WTC11 (cell line): ENCODE results near the gene SLC13A5. TPM values are rescaled to one million over a fixed set of nuclear protein-coding genes. Genes with fewer than 3 reads are reported as not detected.
A peak's percentile ranks its signal among the peaks of the same experiment; 100 is the strongest.

Experiments used
- ARID4B ChIP-seq: sonication (generic); formaldehyde crosslinking; IDR thresholded peaks from 2 replicates; pipeline ENCODE4 v1.8.0; 2023; ENCODE audit warnings: missing genetic modification reagents, mild to moderate bottlenecking, borderline replicate concordance
- CBFB ChIP-seq: sonication (generic); formaldehyde crosslinking; IDR thresholded peaks from 2 replicates; pipeline ENCODE4 v1.8.1; 2022; ENCODE audit warnings: mild to moderate bottlenecking, low read depth, missing genetic modification reagents
- CREB1 ChIP-seq: sonication (generic); formaldehyde crosslinking; IDR thresholded peaks from 2 replicates; pipeline ENCODE4 v1.8.0; 2023; ENCODE audit warnings: mild to moderate bottlenecking, missing genetic modification reagents
- ELF4 ChIP-seq: sonication (generic); formaldehyde crosslinking; IDR thresholded peaks from 2 replicates; pipeline ENCODE4 v1.8.1; 2022; ENCODE audit warnings: low read depth, mild to moderate bottlenecking, moderate library complexity, missing genetic modification reagents
- FOXK1 ChIP-seq: sonication (generic); formaldehyde crosslinking; IDR thresholded peaks from 2 replicates; pipeline ENCODE4 v1.8.0; 2022; ENCODE audit warnings: mild to moderate bottlenecking, moderate library complexity, missing genetic modification reagents
- IRF2 ChIP-seq: sonication (generic); formaldehyde crosslinking; IDR thresholded peaks from 2 replicates; pipeline ENCODE4 v1.8.0; 2022; ENCODE audit warnings: low read depth, missing genetic modification reagents, borderline replicate concordance
- JUN ChIP-seq: sonication (generic); formaldehyde crosslinking; IDR thresholded peaks from 2 replicates; pipeline ENCODE4 v1.8.0; 2023; ENCODE audit warnings: mild to moderate bottlenecking, missing genetic modification reagents
- NR3C1 ChIP-seq: sonication (generic); formaldehyde crosslinking; conservative IDR thresholded peaks from 2 replicates; pipeline ENCODE4 v1.8.1; 2023; ENCODE audit warnings: low read depth, mild to moderate bottlenecking, missing genetic modification reagents
- USF1 ChIP-seq: sonication (generic); formaldehyde crosslinking; IDR thresholded peaks from 2 replicates; pipeline ENCODE4 v1.8.0; 2022; ENCODE audit warnings: mild to moderate bottlenecking, missing genetic modification reagents
- ZNF263 ChIP-seq: sonication (generic); formaldehyde crosslinking; IDR thresholded peaks from 2 replicates; pipeline ENCODE4 v1.8.1; 2022; ENCODE audit warnings: low read depth, mild to moderate bottlenecking, moderate library complexity, missing genetic modification reagents
- ZNF317 ChIP-seq: sonication (generic); formaldehyde crosslinking; IDR thresholded peaks from 2 replicates; pipeline ENCODE4 v1.8.1; 2023; ENCODE audit warnings: low read depth, mild to moderate bottlenecking, moderate library complexity, missing genetic modification reagents, borderline replicate concordance
- ZNF416 ChIP-seq: fragments of 250-450 bp; sonication (Bioruptor Pico); IDR thresholded peaks from 2 replicates; pipeline ENCODE4 v1.9.0; 2021; ENCODE audit warnings: mild to moderate bottlenecking, inconsistent platforms
- total RNA-seq: library from RNA; stranded (reverse); gene quantifications from 3 replicates; pipeline ENCODE4 v1.2.3, GENCODE V29; 2021
- TF ChIP-seq, protein P1 (sequence below): sonication (generic); formaldehyde crosslinking; IDR thresholded peaks from 2 replicates; pipeline ENCODE4 v1.8.1; 2022; ENCODE audit warnings: mild to moderate bottlenecking, missing genetic modification reagents, moderate library complexity, borderline replicate concordance
- TF ChIP-seq, protein P2 (sequence below): sonication (generic); formaldehyde crosslinking; IDR thresholded peaks from 2 replicates; pipeline ENCODE4 v1.8.1; 2023; ENCODE audit warnings: mild to moderate bottlenecking, missing genetic modification reagents
- TF ChIP-seq, protein P3 (sequence below): sonication (generic); formaldehyde crosslinking; IDR thresholded peaks from 2 replicates; pipeline ENCODE4 v1.8.1; 2022; ENCODE audit warnings: low read depth, mild to moderate bottlenecking, moderate library complexity, missing genetic modification reagents, borderline replicate concordance
- TF ChIP-seq, protein P4 (sequence below): sonication (generic); formaldehyde crosslinking; IDR thresholded peaks from 2 replicates; pipeline ENCODE4 v1.8.0; 2023; ENCODE audit warnings: missing genetic modification reagents
- TF ChIP-seq, protein P5 (sequence below): sonication (generic); formaldehyde crosslinking; conservative IDR thresholded peaks from 2 replicates; pipeline ENCODE4 v1.8.1; 2023; ENCODE audit warnings: mild to moderate bottlenecking, low read depth, missing genetic modification reagents, moderate library complexity
- TF ChIP-seq, protein P6 (sequence below): sonication (generic); formaldehyde crosslinking; IDR thresholded peaks from 2 replicates; pipeline ENCODE4 v1.8.1; 2023; ENCODE audit warnings: mild to moderate bottlenecking, moderate library complexity, missing genetic modification reagents

Gene SLC13A5
- total RNA-seq, 1 experiment from 2014 or later: 1.8 TPM

GRCh38 chr17:6654841-6655731 is 58.1 kb downstream of the SLC13A5 start (continued):
- TF ChIP-seq CBFB (CRISPR knock-in tag): no peak
- TF ChIP-seq CREB1 (CRISPR knock-in tag): no peak
- TF ChIP-seq, protein P1, sequence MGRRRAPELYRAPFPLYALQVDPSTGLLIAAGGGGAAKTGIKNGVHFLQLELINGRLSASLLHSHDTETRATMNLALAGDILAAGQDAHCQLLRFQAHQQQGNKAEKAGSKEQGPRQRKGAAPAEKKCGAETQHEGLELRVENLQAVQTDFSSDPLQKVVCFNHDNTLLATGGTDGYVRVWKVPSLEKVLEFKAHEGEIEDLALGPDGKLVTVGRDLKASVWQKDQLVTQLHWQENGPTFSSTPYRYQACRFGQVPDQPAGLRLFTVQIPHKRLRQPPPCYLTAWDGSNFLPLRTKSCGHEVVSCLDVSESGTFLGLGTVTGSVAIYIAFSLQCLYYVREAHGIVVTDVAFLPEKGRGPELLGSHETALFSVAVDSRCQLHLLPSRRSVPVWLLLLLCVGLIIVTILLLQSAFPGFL (CRISPR knock-in tag): no peak
- TF ChIP-seq, protein P2, sequence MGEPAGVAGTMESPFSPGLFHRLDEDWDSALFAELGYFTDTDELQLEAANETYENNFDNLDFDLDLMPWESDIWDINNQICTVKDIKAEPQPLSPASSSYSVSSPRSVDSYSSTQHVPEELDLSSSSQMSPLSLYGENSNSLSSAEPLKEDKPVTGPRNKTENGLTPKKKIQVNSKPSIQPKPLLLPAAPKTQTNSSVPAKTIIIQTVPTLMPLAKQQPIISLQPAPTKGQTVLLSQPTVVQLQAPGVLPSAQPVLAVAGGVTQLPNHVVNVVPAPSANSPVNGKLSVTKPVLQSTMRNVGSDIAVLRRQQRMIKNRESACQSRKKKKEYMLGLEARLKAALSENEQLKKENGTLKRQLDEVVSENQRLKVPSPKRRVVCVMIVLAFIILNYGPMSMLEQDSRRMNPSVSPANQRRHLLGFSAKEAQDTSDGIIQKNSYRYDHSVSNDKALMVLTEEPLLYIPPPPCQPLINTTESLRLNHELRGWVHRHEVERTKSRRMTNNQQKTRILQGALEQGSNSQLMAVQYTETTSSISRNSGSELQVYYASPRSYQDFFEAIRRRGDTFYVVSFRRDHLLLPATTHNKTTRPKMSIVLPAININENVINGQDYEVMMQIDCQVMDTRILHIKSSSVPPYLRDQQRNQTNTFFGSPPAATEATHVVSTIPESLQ: no peak
- TF ChIP-seq ZNF416 (CRISPR knock-in tag): no peak
- TF ChIP-seq, protein P3, sequence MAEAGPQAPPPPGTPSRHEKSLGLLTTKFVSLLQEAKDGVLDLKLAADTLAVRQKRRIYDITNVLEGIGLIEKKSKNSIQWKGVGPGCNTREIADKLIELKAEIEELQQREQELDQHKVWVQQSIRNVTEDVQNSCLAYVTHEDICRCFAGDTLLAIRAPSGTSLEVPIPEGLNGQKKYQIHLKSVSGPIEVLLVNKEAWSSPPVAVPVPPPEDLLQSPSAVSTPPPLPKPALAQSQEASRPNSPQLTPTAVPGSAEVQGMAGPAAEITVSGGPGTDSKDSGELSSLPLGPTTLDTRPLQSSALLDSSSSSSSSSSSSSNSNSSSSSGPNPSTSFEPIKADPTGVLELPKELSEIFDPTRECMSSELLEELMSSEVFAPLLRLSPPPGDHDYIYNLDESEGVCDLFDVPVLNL (CRISPR knock-in tag): no peak
- TF ChIP-seq ELF4: no peak
- TF ChIP-seq, protein P4, sequence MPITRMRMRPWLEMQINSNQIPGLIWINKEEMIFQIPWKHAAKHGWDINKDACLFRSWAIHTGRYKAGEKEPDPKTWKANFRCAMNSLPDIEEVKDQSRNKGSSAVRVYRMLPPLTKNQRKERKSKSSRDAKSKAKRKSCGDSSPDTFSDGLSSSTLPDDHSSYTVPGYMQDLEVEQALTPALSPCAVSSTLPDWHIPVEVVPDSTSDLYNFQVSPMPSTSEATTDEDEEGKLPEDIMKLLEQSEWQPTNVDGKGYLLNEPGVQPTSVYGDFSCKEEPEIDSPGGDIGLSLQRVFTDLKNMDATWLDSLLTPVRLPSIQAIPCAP (CRISPR knock-in tag): no peak
- 0 out of 2 replicates have a peak, but pooled peaks have one; percentile 8 for TF ChIP-seq FOXK1 (CRISPR knock-in tag)
- TF ChIP-seq USF1 (CRISPR knock-in tag): no peak
- TF ChIP-seq, protein P5, sequence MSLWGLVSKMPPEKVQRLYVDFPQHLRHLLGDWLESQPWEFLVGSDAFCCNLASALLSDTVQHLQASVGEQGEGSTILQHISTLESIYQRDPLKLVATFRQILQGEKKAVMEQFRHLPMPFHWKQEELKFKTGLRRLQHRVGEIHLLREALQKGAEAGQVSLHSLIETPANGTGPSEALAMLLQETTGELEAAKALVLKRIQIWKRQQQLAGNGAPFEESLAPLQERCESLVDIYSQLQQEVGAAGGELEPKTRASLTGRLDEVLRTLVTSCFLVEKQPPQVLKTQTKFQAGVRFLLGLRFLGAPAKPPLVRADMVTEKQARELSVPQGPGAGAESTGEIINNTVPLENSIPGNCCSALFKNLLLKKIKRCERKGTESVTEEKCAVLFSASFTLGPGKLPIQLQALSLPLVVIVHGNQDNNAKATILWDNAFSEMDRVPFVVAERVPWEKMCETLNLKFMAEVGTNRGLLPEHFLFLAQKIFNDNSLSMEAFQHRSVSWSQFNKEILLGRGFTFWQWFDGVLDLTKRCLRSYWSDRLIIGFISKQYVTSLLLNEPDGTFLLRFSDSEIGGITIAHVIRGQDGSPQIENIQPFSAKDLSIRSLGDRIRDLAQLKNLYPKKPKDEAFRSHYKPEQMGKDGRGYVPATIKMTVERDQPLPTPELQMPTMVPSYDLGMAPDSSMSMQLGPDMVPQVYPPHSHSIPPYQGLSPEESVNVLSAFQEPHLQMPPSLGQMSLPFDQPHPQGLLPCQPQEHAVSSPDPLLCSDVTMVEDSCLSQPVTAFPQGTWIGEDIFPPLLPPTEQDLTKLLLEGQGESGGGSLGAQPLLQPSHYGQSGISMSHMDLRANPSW: no peak
- TF ChIP-seq ARID4B (CRISPR knock-in tag): no peak
- no peak for TF ChIP-seq ZNF263 (CRISPR knock-in tag)
- no peak for TF ChIP-seq NR3C1 (CRISPR knock-in tag)
- no peak for TF ChIP-seq JUN (CRISPR knock-in tag)
- TF ChIP-seq, protein P6, sequence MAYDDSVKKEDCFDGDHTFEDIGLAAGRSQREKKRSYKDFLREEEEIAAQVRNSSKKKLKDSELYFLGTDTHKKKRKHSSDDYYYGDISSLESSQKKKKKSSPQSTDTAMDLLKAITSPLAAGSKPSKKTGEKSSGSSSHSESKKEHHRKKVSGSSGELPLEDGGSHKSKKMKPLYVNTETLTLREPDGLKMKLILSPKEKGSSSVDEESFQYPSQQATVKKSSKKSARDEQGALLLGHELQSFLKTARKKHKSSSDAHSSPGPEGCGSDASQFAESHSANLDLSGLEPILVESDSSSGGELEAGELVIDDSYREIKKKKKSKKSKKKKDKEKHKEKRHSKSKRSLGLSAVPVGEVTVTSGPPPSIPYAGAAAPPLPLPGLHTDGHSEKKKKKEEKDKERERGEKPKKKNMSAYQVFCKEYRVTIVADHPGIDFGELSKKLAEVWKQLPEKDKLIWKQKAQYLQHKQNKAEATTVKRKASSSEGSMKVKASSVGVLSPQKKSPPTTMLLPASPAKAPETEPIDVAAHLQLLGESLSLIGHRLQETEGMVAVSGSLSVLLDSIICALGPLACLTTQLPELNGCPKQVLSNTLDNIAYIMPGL (CRISPR knock-in tag): no peak
- TF ChIP-seq ZNF317 (CRISPR knock-in tag): no peak
- TF ChIP-seq IRF2 (CRISPR knock-in tag): no peak
